Jurkat, Clone E6-1 (cell line): ENCODE measurements around the gene CTSF.
A peak's percentile ranks its signal among the peaks of the same experiment; 100 is the strongest.
"Not testable (repeated sequence)": the region's sequence is repeated elsewhere in the genome, so short reads cannot be mapped to it uniquely, and the experiment has no call there.

ENCODE experiments used
- DNase-seq: peaks from one replicate; pipeline ENCODE4 v3.0.0-alpha.2; 2011; ENCODE audit warnings: low read depth, low spot score
- H3K4me3 ChIP-seq: 2 replicates; pipeline ENCODE4 v1.5.1; 2011; ENCODE audit warnings: mild to moderate bottlenecking, low read length, control low read depth, moderate library complexity

Gene CTSF

GRCh38 chr11:66544952-66545351 lies 23.5 kb downstream of the CTSF start:
- peak overlapping the region; percentile 73 for H3K4me3 ChIP-seq
- not testable (repeated sequence) for DNase-seq

- DNase-seq = peak; percentile 86
- H3K4me3 ChIP-seq = peak overlapping the region; percentile 73
These were observed 24.9 kb downstream of the CTSF start for GRCh38 chr11:66543263-66544107.

DNA sequence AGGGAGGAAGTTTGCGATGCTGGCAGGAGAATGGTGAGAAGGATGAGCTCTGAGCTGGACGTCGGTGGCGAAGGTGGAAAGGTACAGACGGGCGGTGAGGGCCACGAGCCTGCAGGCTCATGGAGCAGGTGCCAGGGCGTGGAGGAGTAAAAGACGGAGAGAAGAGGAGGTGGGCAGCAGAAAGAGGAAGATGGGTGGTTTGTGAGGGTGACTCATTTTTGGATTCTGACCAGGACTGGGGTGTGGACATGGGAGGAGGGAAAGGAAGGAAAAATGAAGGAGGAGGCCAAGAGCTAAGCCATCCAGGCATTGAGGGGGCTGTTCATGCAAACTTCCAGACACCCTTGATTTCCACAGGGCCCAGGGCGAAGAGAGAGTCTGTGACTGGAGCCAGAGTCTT lies 26.0 kb downstream of the CTSF start:
- no peak for DNase-seq
- H3K4me3 ChIP-seq = no peak overlapping the region

GRCh38 chr11:66541892-66542291 lies 26.5 kb downstream of the CTSF start:
- no peak overlapping the region for H3K4me3 ChIP-seq
- DNase-seq = no peak

DNA sequence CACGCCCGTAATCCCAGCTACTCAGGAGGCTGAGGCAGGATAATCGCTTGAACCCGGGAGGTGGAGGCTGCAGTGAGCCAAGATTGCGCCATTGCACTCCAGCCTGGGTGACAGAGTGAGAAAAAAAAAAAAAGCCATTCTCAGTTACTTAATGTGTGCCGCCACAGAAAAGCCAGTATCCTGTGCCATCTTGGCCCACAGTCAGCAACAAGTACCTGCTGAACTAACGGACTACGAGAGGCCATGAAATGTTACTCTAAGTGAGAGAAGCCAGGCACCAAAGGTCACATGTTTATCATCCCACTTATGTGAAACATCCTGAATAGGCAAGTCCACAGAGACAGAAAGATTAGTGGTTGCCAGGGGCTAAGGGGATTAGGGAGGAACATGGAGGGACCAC lies 27.8 kb downstream of the CTSF start:
- not testable (repeated sequence) for H3K4me3 ChIP-seq, DNase-seq

GRCh38 chr11:66539870-66540213 lies 28.6 kb downstream of the CTSF start:
- H3K4me3 ChIP-seq = no peak overlapping the region
- DNase-seq = no peak

GRCh38 chr11:66539170-66539869 lies 29.1 kb downstream of the CTSF start:
- DNase-seq = no peak
- no peak overlapping the region for H3K4me3 ChIP-seq

- DNase-seq = no peak
- H3K4me3 ChIP-seq = no peak overlapping the region
These were observed 35.6 kb downstream of the CTSF start for GRCh38 chr11:66532784-66533183.

- no peak overlapping the region for H3K4me3 ChIP-seq
- DNase-seq = no peak
These were observed 36.6 kb downstream of the CTSF start for GRCh38 chr11:66531841-66532240.

DNA sequence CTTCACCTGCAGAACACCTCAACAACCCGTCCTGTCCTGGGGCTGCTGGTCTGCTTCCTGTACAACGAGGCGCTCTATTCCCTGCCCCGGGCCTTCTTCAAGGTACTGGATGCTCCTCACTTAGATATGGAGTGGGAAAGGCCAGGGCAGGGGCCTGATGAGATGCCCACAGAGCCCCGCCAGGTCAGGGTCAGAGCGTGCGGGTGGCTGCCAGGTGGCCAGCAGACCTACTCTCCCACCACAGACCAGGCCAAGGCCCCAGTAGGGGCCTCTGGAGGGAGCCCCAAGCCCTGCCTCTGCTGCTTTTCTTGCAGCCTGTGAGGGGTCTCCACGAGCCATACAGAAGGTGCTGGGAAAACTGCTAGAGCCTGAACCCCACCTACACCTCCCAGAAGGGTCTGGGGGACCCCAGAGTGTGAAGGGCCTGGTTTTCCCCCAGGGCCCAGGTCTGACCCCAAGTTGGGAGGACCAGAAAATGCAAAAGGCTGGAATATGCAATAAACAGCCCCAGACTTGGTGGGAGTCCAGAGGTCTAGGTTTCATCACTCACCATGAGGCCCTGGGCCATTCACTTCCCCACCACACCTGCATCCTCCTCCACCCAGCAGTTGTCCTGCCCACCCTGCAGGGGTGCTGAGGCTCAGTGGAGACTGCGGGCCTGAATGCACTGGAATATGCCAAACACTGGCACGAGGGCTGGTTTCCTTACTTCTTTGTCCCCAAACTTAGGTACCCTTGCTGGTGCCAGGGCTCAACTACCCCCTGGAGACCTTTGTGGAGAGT lies 37.3 kb downstream of the CTSF start:
- H3K4me3 ChIP-seq = no peak overlapping the region
- DNase-seq = no peak

- DNase-seq = no peak
- no peak overlapping the region for H3K4me3 ChIP-seq
These were observed 38.8 kb downstream of the CTSF start for GRCh38 chr11:66529655-66530054.

DNA sequence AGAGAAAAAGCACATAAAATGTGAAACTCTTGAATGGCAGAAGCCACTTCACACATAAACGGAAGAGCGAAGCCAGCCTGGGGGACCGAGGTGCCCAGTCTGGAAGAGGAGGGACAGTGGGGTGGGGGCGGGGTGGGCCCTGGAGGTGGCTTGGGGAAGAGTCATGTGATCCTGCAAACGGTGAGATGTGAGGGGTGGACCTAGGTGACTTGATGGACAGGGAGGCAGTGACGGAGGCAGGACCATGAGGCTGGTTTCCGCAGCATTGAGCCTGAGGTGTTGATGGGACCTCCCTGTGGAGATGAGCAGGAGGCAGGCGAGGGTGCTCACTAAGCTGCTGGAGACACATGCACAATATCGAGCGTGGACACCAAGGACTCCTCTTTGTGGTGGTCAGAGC lies 39.3 kb downstream of the CTSF start:
- DNase-seq = no peak
- no peak overlapping the region for H3K4me3 ChIP-seq

- no peak for DNase-seq
- H3K4me3 ChIP-seq = no peak overlapping the region
These were observed 43.9 kb downstream of the CTSF start for GRCh38 chr11:66524304-66525040.

GRCh38 chr11:66523611-66524010 lies 44.8 kb downstream of the CTSF start:
- no peak for DNase-seq
- H3K4me3 ChIP-seq = no peak overlapping the region
